ENCODE results near the gene NUFIP2. TPM values are rescaled to one million over a fixed set of nuclear protein-coding genes. Genes with fewer than 3 reads are reported as not detected.

NUFIP2 gene
- total and polyA plus RNA-seq, 2 donors (not counting 3 experiments of a cell fraction or from before 2014, with no cell fraction given), result 27.2 to 51.1 TPM

DNA sequence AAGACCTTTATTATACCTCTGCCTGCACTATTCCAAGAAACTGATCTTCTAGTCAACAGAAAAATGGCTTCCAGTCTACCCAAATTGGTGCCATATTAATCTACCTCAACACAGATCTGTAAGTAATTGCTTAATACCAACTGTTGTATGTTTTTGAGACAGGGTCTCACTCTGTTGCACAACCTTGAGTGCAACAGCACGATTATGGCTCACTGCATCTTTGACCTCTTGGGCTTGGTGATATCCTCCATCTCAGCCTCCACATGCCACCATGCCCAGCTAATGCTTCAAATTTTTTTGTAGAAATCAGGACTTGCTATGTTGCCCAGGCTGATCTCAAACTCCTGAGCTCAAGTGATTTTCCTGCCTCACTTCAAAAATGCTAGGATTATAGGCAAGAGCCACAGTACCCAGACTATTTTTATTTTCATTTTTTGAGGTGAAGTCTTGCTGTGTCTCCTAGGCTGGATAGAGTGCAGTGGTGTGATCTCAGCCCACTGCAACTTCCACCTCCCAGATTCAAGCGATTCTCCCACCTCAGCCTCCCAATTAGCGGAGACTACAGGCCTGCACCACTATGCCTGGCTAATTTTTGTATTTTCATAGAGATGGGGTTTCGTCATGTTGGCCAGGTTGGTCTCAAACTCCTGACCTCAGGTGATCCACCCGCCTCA is 14.4 kb downstream of the NUFIP2 start:
- CTCF ChIA-PET, result interaction anchor here (0.6 to 3.9 kb wide), 5 partner anchors 12 to 130 kb away, joined by 3 to 44 read pairs (median 5); no protein-coding TSS in a partner anchor
- POLR2A ChIA-PET, result no interaction called here

More for the DNA sequence above, 14.4 kb downstream of the NUFIP2 start:
- Histone ChIP-seq H3K79me2 (ENCODE audit: control insufficient read depth, insufficient read depth, low read length) (peaks cover 96% of the 10 kb centered on the region), H3K9me1 (replicated peaks; ENCODE audit: control insufficient read depth, extremely low read depth, insufficient read depth, low read length) (no peaks in the 10 kb centered on the region), H4K20me1 (replicated peaks; ENCODE audit: control insufficient read depth, extremely low read depth, insufficient read depth, low read length) (peaks cover 32% of the 10 kb centered on the region), H3K27ac (ENCODE audit: insufficient read depth, low read depth, low read length) (no peak overlapping the region), H3K4me2 (ENCODE audit: insufficient read depth, low read length) (no peak overlapping the region), H3K9ac (replicated peaks; ENCODE audit: extremely low read depth, insufficient read depth, low read length) (no peak overlapping the region), H3K4me1 (ENCODE audit: control insufficient read depth, extremely low read depth, insufficient read depth, low read length) (peaks cover 2% of the 10 kb centered on the region), H3K9me3 (replicated peaks; ENCODE audit: control insufficient read depth, insufficient read depth, low read length) (no peaks in the 10 kb centered on the region), H3K36me3 (ENCODE audit: control insufficient read depth in 2 of 2, extremely low read depth in 1 of 2, insufficient read depth in 2 of 2, low read length in 2 of 2) (peaks cover 20 to 22% of the 10 kb centered on the region in 2 experiments), H2AFZ (ENCODE audit: low read depth, low read length) (no peak overlapping the region), H3K27me3 (ENCODE audit: control insufficient read depth in 2 of 2, insufficient read depth in 2 of 2, low read length in 2 of 2) (no peaks in the 10 kb centered on the region), H3K4me3 (replicated peaks in 1 of 3; ENCODE audit: insufficient read depth in 1 of 3, low read depth in 1 of 3, low read length in 3 of 3) (no peak overlapping the region)
- dilution Hi-C loops (cut with MboI; ENCODE audit: extremely low pct_ligation_motif_present, low sequenced_read_pairs), result no loop called here
- TF ChIP-seq GATA2 (IDR thresholded peaks at IDR 0.05; ENCODE audit: insufficient read depth, insufficient read length, low read depth, low read length) (no peak), POLR2AphosphoS5 (IDR thresholded peaks at IDR 0.05; ENCODE audit: insufficient read depth, low read depth, low read length) (no peak), FOS (IDR thresholded peaks at IDR 0.05; ENCODE audit: borderline replicate concordance, insufficient read depth, low read length) (no peak), MAX (IDR thresholded peaks at IDR 0.05; ENCODE audit: insufficient read depth, insufficient read length) (no peak), JUN (IDR thresholded peaks at IDR 0.05; ENCODE audit: borderline replicate concordance, insufficient read depth, insufficient read length, low read depth) (no peak), MYC (IDR thresholded peaks at IDR 0.05; ENCODE audit: low read depth, low read length) (no peak), POLR2A (IDR thresholded peaks at IDR 0.05; ENCODE audit: low read depth, low read length) (no peak), EZH2 (IDR thresholded peaks at IDR 0.05; ENCODE audit: borderline replicate concordance, low read depth, low read length, severe bottlenecking) (no peak)
- TF ChIP-seq, protein P1, sequence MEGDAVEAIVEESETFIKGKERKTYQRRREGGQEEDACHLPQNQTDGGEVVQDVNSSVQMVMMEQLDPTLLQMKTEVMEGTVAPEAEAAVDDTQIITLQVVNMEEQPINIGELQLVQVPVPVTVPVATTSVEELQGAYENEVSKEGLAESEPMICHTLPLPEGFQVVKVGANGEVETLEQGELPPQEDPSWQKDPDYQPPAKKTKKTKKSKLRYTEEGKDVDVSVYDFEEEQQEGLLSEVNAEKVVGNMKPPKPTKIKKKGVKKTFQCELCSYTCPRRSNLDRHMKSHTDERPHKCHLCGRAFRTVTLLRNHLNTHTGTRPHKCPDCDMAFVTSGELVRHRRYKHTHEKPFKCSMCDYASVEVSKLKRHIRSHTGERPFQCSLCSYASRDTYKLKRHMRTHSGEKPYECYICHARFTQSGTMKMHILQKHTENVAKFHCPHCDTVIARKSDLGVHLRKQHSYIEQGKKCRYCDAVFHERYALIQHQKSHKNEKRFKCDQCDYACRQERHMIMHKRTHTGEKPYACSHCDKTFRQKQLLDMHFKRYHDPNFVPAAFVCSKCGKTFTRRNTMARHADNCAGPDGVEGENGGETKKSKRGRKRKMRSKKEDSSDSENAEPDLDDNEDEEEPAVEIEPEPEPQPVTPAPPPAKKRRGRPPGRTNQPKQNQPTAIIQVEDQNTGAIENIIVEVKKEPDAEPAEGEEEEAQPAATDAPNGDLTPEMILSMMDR (IDR thresholded peaks at IDR 0.05; ENCODE audit: extremely low read depth in 1 of 2, insufficient read depth in 1 of 2, low read depth in 1 of 2, low read length in 2 of 2), result no peak
- FAIRE-seq, result no peak
- BruUV-seq (replicated peaks), result no TSS peak
- no peak for DNase-seq (ENCODE audit: low read depth, low spot score)
- intact Hi-C loops (cut with micrococcal nuclease), result no loop called here
